Psoas muscle (tissue), 8 donors: ENCODE results near the gene CCDC47. TPM values are rescaled to one million over a fixed set of nuclear protein-coding genes. Genes with fewer than 3 reads are reported as not detected.
"Not testable (repeated sequence)": the region's sequence is repeated elsewhere in the genome, so short reads cannot be mapped to it uniquely, and the experiment has no call there.

ENCODE experiments used
- ATAC-seq, 4 donors: fragments of 200-7000 bp; cut with Tn5 transposase; one replicate each; pipeline ENCODE4 v1.9.1; 2020; ENCODE audit warnings: moderate library complexity in 3 of 4, mild to moderate bottlenecking in 2 of 4
- DNase-seq, 2 donors: peaks; one replicate each; pipeline ENCODE4 v3.0.0-alpha.2; 2020
- H3K27ac ChIP-seq: fragments of 200-600 bp; one replicate; pipeline ENCODE4 v1.8.0; 2022
- H3K27me3 ChIP-seq, 3 donors: fragments of 200-600 bp in 1 of 3; one replicate each; pipeline versions ENCODE4 v1.6.1 to v1.8.0; 2013 to 2022; ENCODE audit warnings: low read length in 2 of 3, mild to moderate bottlenecking in 2 of 3, moderate library complexity in 1 of 3; ENCODE audit not compliant: insufficient read depth in 3 of 3
- H3K36me3 ChIP-seq, 2 donors: fragments of 200-600 bp in 1 of 2; one replicate each; pipeline versions ENCODE4 v1.6.1 to v1.8.0; 2013 to 2022; ENCODE audit warnings: low read depth in 1 of 2, mild to moderate bottlenecking in 1 of 2, moderate library complexity in 1 of 2; ENCODE audit not compliant: insufficient read depth in 1 of 2
- H3K4me1 ChIP-seq: fragments of 200-600 bp; one replicate; pipeline ENCODE4 v1.8.0; 2022
- H3K4me3 ChIP-seq: fragments of 200-600 bp; one replicate; pipeline ENCODE4 v1.8.0; 2022; ENCODE audit warnings: mild to moderate bottlenecking
- H3K9me3 ChIP-seq: fragments of 200-600 bp; one replicate; pipeline ENCODE4 v1.8.0; 2022
- WGBS, 3 donors: extraction: QIAGEN DNeasy Blood & Tissue Kit; methylation state at CpG; one replicate each; pipeline versions ENCODE4 v1.1.6 to v1.1.7; 2013; 5-methylcytosine and 5-hydroxymethylcytosine counted together
- intact Hi-C, 2 donors: fragments of 100-400 bp; cut with DNase I; formaldehyde crosslinking; loops; one replicate each; pipeline versions ENCODE4 v1.11.0 to v1.14.2; 2022
- polyA plus RNA-seq, 3 donors: library from polyadenylated mRNA; stranded (reverse); fragments of 200-250 nt; gene quantifications; one replicate each; pipeline ENCODE4 v1.2.3, GENCODE V29; 2013
- total RNA-seq, 4 donors: library from RNA; stranded (reverse); fragmentation: NEBNext Ultra II Directional in 2 of 4; extraction: Animal tissue kit (Norgen Biotek cat#: 25700) in 2 of 4; gene quantifications; one replicate each; pipeline versions ENCODE4 v1.2.1 to v1.2.4, GENCODE V29; 2021 to 2023
- TF ChIP-seq, protein P1 (sequence below): fragments of 200-600 bp; IDR thresholded peaks from one replicate; pipeline ENCODE4 v1.8.0; 2022; ENCODE audit warnings: antibody characterized with exemption
- donor health status: healthy with polysubstance abuse.
- donor health status: DM: no; HTN: no; CAD: no; lungs with moderate emphysema.
- donor health status: Bipolar disorder and iron deficiency.
- donor health status: healthy.
- donor health status: DM: yes; HTN: yes; CAD: no.
- donor health status: DM: no; HTN: no; CAD: no.
- donor health status: DM: no; HTN: no; CAD: no.
- donor health status: DM: yes; HTN: yes; CAD: no.

Gene CCDC47
- total and polyA plus RNA-seq, 7 donors = 61.7 to 138 (median 119) TPM

DNA sequence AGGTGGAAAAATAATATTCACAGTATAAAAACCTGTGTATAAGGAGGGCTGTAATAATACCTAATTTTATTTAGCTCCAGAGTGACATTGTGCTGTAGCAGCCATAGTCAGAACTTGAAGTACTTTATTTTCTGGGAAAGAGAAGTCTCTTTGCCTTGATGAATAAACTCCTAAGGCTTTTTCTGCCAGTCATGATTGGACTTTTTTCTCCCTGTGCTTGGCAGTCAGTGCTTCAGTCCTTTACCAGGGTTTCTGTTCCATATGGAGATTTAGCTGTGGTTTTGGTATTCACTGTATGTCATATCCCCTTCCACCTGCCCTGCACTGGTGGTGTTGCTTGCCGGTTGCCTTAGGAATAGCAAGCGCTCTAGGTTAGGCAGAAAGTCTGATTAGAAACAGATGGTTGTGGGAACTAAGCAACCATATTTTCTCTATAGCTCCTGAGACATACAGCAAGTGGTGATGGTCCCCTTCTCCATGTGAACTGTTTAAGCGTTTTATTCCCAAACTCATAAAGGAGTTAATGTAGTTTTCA, 25.2 kb upstream of the CCDC47 start:
- H3K27ac ChIP-seq = no peak overlapping the region
- TF ChIP-seq, protein P1, sequence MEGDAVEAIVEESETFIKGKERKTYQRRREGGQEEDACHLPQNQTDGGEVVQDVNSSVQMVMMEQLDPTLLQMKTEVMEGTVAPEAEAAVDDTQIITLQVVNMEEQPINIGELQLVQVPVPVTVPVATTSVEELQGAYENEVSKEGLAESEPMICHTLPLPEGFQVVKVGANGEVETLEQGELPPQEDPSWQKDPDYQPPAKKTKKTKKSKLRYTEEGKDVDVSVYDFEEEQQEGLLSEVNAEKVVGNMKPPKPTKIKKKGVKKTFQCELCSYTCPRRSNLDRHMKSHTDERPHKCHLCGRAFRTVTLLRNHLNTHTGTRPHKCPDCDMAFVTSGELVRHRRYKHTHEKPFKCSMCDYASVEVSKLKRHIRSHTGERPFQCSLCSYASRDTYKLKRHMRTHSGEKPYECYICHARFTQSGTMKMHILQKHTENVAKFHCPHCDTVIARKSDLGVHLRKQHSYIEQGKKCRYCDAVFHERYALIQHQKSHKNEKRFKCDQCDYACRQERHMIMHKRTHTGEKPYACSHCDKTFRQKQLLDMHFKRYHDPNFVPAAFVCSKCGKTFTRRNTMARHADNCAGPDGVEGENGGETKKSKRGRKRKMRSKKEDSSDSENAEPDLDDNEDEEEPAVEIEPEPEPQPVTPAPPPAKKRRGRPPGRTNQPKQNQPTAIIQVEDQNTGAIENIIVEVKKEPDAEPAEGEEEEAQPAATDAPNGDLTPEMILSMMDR = no peak
- ATAC-seq (no peak), DNase-seq (no peak)
- H3K4me3 ChIP-seq = no peak overlapping the region
- no peaks in the 10 kb centered on the region for H3K9me3 ChIP-seq
- intact Hi-C loops = no loop called here
- peaks cover 20 to 100% of the 10 kb centered on the region in 2 donors for H3K36me3 ChIP-seq
- no peaks in the 10 kb centered on the region for H3K27me3 ChIP-seq
- WGBS, 3 donors = 88 to 90% (median 88%) methylated on average over 3 of the region's 3 CpGs
- H3K4me1 ChIP-seq = no peaks in the 10 kb centered on the region

DNA sequence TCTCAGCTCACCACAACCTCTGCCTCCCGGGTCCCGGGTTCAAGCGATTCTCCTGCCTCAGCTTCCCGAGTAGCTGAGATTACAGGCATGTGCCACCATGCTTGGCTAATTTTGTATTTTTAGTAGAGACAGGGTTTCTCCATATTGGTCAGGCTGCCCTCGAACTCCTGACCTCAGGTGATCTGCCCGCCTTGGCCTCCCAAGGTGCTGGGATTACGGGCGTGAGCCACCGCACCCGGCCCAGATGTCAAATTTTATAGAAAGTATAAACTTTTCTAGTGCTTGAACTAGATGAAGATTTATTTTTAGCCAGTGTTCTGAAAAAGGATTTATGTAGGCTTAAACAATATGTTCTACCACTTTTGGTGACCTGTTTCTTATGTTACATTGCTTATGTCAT, 23.0 kb upstream of the CCDC47 start:
- H3K4me3 ChIP-seq, H3K4me1 ChIP-seq, DNase-seq, H3K27me3 ChIP-seq, ATAC-seq, intact Hi-C loops, H3K9me3 ChIP-seq, H3K27ac ChIP-seq: not testable (repeated sequence)
- 95 to 98% (median 96%) methylated on average over 10 of the region's 10 CpGs for whole genome bisulfite sequencing, 3 donors
- peaks cover 16 to 100% of the 10 kb centered on the region in 2 donors for H3K36me3 ChIP-seq

GRCh38 chr17:63792055-63792729, 18.8 kb upstream of the CCDC47 start:
- Histone ChIP-seq H3K4me3 (no peak overlapping the region), H3K27me3 (no peaks in the 10 kb centered on the region), H3K9me3 (no peaks in the 10 kb centered on the region), H3K4me1 (no peaks in the 10 kb centered on the region), H3K36me3 (peaks cover 9 to 98% of the 10 kb centered on the region in 2 donors), H3K27ac (no peak overlapping the region)
- ATAC-seq (no peak), DNase-seq (no peak)
- intact Hi-C loops = no loop called here
- WGBS, 3 donors = 79 to 83% (median 83%) methylated on average over 3 of the region's 3 CpGs
- TF ChIP-seq, protein P1 = no peak

DNA sequence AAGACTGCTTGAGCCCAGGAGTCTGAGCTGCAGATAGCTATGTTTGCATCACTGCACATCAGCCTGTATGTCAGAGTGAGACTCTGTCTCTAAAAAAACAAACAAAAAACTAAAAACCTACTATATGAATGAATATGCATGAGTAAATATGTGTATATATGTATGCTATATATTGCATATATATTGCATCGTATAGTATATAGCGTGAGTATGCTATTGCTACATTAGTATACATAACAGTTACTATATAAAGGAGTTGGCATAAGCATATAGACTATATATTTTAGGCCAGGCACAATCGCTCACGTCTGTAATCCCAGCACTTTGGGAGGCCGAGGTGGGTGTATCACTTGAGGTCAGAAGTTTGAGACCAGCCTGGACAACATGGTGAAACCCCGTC, 16.7 kb upstream of the CCDC47 start:
- 89 to 92% (median 90%) methylated on average over 6 of the region's 6 CpGs for WGBS, 3 donors
- Histone ChIP-seq H3K36me3 (peaks cover 6 to 82% of the 10 kb centered on the region in 2 donors), H3K4me3 (no peak overlapping the region), H3K27ac (no peak overlapping the region), H3K4me1 (peaks cover 11% of the 10 kb centered on the region), H3K9me3 (no peaks in the 10 kb centered on the region), H3K27me3 (no peaks in the 10 kb centered on the region)
- ATAC-seq (no peak), DNase-seq (no peak)
- intact Hi-C loops = no loop called here
- TF ChIP-seq, protein P1 = no peak

GRCh38 chr17:63786971-63787711, 13.7 kb upstream of the CCDC47 start:
- Histone ChIP-seq H3K9me3 (no peaks in the 10 kb centered on the region), H3K27me3 (no peaks in the 10 kb centered on the region), H3K27ac (no peak overlapping the region), H3K36me3 (peaks cover 0 to 78% of the 10 kb centered on the region in 2 donors), H3K4me3 (no peak overlapping the region), H3K4me1 (peaks cover 19% of the 10 kb centered on the region)
- intact Hi-C loops = no loop called here
- DNase-seq (no peak), ATAC-seq (no peak)
- 94 to 95% (median 95%) methylated on average over 13 of the region's 13 CpGs for WGBS, 3 donors
- TF ChIP-seq, protein P1 = no peak
